GM21381 (cell line): Measurements from ENCODE around the gene CNIH2.

Source experiments
- ATAC-seq: cut with Tn5 transposase; IDR thresholded peaks from one replicate; pipeline ENCODE4 v1.9.1; 2021; ENCODE audit warnings: mild to moderate bottlenecking, moderate library complexity; ENCODE audit not compliant: unreplicated experiment

Gene CNIH2

DNA sequence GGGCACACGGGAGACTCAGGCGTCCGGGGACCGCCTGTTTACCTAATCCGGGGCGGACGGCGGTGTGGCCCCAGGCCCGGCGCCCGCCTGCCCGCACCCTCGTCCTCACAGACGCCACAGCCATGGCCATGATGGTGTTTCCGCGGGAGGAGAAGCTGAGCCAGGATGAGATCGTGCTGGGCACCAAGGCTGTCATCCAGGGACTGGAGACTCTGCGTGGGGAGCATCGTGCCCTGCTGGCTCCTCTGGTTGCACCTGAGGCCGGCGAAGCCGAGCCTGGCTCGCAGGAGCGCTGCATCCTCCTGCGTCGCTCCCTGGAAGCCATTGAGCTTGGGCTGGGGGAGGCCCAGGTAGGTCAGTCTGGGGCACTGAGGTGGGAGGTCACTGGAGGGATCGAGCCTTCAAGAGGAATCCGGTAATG is 19.5 kb upstream of the CNIH2 start:
- no peak for ATAC-seq

DNA sequence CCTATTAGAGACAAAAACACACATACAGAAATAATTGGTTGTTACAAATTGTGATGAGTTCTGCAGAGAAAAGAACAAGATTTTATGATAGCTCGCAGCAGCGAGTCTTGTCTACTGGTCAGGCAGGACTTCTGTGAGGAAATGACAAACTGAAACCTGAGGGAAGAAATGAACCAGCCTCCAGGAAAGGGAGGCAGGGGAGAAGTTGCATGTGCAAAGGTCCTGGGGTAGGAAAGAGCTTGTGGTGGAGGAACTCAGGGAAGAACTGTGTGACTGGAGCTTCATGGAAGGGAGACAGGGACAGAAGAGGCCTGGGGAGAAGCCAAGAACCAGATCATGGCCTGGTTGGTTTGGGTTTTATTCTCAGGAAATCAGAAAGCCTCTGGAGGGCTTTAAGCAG is 18.8 kb upstream of the CNIH2 start:
- no peak for ATAC-seq

DNA sequence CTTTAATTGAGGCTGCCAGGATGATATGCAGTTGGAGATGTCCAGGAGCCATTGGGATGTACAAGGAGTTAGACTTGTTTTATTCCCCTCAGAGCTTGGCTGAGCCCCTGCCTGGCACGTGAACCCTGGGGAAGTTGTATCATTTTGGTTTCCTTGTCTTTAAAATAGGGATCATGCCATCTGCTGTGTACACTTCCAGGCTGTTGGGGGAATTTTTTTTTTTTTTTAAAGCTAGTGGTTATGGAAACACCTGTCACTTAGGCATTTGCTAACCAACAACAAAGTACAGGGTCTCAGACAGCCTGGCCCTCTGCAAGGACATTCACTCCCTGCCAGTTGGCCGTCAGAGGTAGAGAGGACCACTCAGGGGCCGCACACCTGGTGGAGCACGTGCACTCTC is 18.0 kb upstream of the CNIH2 start:
- ATAC-seq: no peak

DNA sequence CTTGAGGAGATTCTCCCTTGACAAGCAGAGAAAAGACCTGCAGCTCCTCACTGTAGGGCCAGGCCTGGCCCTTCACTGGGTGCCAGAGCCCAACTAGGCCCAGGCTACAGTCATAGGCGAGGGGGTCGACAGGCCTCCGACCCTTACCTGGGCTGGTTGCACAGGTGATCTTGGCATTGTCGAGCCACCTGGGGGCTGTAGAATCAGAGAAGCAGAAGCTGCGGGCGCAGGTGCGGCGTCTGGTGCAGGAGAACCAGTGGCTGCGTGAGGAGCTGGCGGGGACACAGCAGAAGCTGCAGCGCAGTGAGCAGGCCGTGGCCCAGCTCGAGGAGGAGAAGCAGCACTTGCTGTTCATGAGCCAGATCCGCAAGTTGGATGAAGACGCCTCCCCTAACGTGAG is 16.4 kb upstream of the CNIH2 start:
- ATAC-seq: no peak

DNA sequence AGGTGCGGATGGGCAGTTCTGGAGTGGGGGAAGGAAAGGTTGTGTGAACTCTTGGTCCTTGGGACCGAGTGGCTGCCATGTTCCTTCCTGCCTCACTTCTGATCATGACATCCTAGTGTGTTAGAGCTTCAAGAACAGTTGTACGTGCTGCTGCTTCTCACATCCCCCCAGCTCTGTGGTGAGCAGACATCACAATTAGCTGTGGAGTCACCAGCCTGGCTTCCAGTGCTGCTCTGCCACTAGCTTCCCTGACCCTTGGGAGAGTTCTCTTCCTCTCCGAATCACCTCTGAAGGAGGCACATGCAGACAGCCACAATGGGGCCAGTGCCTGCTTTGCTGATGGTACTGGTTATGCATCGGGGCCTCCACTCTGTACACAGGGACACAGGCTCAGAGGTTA is 15.8 kb upstream of the CNIH2 start:
- no peak for ATAC-seq

DNA sequence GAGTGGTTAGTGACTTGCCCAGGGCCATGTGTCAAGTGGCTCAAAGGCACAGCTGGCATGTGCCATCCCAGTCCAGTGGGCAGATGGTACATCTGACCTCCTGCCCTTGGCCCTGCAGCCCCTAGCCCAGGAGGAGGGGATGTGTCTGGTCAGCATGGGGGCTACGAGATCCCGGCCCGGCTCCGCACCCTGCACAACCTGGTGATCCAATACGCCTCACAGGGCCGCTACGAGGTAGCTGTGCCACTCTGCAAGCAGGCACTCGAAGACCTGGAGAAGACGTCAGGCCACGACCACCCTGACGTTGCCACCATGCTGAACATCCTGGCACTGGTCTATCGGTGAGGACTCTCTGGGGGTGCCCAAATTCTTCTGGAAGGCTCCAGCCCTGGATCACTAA is 15.3 kb upstream of the CNIH2 start:
- ATAC-seq: no peak

DNA sequence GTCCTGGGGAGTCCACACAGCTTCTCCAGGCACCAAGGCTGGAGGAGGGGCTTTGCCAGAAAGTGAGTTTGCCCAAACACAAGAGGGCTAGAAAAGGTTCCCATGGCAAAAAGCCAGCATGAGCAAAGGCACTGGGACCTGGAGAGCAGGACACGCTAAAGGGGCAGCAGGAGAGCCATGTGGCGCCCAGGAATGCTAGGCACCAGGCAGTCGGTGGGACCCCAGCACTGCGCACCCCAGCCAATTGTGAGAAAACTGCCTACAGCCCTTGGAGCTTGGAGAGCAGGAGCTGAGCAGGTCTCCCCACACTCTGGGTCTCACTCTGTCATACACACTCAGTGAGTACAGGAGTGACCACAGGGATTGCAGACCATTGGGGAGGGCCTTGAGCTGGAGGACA is 14.7 kb upstream of the CNIH2 start:
- no peak for ATAC-seq

DNA sequence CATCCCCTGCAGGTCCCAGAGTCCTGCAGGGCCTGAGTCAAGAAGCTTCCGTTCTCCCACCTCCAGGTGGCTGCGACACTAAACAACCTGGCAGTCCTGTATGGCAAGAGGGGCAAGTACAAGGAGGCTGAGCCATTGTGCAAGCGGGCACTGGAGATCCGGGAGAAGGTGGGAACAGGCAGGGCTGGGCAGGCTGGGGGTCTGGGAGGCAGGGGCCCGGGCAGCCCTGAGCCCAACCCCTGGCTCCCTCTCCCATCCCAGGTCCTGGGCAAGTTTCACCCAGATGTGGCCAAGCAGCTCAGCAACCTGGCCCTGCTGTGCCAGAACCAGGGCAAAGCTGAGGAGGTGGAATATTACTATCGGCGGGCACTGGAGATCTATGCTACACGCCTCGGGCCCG is 14.2 kb upstream of the CNIH2 start:
- no peak for ATAC-seq

DNA sequence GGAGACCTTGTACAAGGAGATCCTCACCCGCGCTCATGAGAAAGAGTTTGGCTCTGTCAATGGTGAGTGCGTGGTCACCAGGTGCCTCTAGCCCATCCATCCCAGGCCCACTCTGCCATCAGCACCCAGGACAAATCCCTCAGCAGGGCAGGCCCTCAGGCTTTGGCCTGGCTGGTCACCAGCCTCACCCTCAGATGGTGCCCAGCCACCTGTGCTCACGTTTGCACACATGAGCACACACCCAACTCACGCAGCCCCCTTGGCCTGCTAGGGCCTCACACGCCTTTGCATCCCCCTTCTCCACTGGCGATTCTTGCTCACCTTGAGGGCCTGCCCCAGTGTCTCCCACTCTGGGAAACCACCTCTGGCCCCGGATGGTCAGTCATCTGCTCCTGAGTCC is 13.6 kb upstream of the CNIH2 start:
- no peak for ATAC-seq

DNA sequence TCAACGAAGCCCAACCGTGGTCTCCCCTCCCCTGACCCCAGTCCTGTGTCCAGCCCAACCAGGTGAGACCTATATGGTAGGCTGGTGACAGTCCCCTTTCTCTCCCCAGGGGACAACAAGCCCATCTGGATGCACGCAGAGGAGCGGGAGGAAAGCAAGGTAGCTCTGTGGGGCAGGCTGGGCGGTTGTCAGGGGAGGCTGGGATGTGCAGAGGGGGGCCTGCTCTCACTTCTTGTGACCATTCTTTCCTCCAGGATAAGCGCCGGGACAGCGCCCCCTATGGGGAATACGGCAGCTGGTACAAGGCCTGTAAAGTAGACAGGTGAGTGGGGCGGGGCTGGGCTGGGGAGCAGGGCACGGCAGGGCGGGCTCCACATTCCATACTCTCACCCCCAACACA is 13.1 kb upstream of the CNIH2 start:
- ATAC-seq: no peak

DNA sequence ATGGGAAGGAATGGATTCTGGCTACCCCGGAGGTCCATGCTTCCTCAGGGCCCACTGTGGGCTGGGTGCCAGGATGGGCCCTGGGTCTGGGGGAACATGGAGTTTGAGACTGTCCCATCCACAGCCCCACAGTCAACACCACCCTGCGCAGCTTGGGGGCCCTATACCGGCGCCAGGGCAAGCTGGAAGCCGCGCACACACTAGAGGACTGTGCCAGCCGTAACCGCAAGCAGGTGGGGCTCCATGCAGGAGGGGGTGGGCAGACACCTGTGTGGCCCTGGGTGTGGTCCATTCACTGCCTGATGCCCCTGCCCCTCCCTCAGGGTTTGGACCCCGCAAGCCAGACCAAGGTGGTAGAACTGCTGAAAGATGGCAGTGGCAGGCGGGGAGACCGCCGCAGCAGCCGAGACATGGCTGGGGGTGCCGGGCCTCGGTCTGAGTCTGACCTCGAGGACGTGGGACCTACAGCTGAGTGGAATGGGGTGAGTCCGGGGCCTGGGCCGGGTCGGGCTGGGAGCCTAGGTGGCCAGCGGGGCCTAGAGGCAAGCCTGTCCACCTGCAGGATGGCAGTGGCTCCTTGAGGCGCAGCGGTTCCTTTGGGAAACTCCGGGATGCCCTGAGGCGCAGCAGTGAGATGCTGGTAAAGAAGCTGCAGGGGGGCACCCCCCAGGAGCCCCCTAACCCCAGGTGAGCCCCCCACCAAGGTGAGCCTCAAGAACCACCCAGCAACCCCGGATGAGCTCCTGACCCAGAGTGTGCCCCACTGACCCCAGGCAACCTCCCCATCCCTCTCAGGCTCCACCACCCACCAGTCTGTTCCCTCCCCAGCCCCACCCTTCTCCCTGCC is 12.2 kb upstream of the CNIH2 start:
- ATAC-seq: no peak

DNA sequence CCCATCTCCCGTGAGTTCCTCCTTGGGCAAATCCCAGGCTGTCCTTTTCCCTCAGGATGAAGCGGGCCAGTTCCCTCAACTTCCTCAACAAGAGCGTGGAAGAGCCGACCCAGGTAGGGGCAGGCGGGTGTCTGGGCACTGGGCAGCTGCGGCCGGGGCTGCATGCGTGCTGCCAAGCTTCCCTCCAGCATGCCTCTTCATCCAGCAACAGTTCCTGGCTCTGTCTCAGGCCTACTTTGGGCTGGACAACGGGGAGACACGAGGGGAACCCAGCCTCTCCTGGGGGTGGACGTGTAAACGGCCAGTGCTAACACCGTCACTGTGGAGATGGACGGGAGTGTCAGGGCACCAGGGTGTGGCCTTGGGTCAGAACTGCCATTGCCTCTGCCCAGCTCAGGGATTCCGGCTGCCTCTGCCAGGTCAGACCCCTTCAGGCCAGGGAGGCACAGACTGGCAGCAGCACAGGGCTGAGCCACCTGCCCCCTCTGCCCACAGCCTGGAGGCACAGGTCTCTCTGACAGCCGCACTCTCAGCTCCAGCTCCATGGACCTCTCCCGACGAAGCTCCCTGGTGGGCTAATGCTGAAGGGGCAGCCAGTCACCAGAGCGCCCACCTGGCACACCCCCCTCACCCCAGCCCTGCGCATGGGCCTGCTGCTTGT is 11.5 kb upstream of the CNIH2 start:
- ATAC-seq: no peak

DNA sequence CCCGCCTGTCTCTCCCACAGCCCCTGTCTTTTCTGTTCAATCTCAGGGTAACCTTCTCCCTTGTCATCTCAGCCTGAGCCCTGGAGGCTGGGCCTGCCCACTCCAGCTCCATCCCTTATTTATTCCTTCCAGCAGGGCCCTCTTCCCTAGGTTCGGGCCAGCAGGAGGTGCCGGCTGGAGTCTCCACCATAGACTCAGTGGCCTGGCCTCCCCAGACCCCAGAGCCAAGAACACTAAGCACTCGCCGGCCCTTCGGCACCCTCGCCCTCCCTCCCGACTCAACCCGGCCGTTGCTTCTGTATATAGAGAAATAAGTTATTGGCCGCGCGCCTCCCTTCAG is 11.0 kb upstream of the CNIH2 start:
- no peak for ATAC-seq

DNA sequence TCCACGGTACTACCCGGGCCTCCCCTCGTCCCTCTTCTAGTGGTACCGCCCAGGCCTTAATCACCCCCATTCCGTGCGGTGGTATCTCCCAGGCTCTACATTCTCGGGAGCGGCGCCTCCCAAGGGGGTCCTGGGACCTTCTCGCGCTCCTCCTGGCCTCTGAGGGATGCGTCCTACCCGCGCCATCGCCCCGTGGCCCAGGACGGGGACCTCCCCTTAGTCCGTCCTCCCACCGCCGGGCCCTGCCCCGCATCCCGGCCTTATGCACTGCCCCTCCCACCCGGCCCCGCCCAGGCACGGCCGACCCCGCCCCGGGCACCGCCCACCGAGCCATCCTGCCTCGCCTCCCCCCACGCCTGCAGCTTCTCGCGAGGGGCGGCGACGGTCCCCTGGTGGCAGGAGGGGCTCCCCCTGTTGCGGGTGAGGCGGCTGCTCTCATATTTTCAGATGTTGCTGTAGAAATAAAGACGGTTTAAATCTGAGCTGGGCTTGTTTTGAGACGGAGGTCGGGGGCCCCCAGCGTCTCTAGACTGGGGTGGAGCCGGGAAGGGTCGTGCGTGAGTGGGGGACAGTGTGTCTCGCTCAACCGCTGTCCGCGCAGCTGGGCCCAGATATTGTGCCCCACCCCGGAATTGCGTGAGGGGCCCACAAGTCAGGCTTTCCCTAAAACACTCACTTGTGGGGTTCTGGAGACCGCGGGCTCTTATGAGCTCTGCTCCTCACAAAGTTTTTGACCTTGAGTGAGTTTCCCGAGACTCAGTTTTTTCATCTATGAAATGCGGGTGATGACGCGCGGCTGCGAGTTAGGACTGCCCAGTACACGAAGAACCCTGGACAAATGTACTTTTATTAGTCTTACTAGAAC is 10.4 kb upstream of the CNIH2 start:
- ATAC-seq: peak; percentile 34

DNA sequence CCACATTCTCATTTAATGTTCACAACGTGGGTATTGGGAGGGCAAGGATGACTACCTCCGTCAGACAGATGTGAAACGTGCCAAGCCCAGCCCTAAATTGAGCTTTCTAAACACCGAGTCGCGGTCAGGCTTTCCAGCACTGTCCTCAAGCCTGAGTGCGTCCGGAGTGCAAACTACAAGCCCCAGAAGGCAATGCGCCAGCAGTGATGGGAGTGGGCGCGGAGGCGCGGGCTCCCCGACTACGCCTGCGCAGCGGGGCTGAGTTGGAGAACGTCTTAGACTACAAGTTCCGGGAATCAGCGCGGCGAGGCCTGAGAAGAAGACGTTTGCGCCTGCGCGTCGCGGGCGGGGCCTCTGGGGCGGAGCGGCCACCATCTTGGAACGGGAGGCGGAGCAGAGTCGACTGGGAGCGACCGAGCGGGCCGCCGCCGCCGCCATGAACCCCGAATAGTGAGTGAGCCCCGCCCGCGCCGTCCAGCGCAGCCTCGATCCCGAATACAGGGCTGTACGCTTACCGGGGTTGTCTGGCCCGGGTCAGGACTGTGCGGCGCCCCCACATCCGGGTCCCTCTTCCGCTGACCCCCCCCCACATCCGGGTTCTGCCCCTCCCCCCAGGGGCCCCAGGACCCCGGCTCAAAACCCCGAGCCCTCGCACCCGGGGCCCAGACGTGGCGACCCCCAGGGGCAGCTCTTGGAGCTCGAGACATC is 9.6 kb upstream of the CNIH2 start, which contains the start of gene RAB1B:
Gene RAB1B (plus strand): TSS at position 396 of the 708 bp plus-strand sequence. CDS start 41 bp downstream, at position 437.
- ATAC-seq: peak; percentile 86

DNA sequence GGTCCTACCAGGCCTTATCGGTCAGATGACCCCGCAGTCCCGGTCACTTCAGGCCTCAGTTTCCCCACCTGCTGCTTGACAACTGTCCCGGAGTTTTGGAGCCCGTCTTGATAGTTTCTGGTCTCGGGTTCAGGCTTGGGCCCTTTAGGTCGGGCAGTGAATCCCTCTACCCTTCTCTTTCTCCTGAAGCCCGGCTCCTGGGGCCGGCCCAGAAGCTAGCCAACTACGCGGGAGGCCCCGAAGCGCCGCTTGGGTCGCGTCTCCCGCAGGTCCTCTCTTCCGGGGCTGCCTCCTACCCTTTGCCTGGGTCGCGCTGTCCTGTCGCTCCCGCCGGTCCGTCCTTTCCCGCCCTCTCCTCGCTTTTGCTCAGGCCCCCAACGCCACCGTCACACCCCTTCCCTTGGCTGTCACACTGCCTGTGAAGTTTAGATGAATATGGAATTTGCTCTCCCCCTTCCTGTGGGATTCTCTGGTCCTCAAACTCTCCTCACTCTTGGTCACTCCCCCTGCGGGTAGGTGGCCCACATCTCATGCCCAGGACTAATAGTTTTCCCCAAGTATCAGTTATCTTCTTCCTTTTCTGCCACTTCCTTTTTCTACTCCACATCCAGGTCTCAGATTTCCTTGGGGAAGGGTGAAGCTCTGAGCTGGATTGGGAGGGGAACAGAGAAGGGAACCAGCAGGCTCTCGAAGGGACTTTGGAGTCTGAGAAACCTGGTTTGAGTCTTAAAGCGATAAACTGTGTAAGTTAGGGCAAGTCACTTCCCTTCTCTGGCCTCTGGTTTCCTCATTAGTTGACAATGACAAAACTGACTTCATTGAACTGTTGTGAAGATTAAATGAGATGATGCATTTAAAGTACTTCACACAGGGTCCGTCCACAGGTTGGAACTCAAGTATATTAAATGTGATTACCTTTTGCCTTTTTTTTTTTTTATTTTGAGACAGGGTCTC is 8.7 kb upstream of the CNIH2 start:
- ATAC-seq: no peak

DNA sequence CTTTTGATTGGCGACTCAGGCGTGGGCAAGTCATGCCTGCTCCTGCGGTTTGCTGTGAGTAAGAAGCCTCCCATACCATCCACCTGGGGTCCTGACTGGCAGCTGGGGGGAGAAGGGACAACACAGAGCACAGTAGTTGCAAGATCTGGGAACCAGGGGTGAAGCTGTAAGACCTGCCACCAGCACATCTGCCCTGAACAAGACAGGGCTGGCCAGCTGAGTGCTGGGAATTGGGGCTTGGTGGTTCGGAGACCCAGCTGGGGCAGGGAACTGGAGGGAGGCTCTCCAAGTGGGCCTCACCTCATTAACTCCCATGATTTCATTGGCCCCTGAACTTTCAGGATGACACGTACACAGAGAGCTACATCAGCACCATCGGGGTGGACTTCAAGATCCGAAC is 6.2 kb upstream of the CNIH2 start:
- no peak for ATAC-seq

DNA sequence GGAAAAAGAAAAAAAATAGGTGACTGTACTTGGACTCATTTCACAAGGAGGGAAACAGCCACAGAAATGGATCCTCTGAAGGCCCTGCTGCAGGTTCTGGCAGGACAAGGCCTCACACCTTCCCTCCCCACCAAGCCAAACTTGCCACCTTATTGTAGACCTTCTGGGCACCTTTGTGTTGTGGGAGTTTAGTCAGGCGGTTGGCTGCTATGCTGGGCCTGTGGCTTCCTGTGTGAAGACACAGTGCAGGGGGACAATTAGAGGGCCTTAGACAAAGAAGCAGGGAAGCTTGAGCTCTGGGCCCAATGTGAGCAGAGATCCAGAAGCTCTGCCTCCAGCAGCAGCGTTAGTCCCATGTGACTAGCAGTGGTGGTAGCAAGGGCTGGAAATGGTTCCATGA is 5.4 kb upstream of the CNIH2 start:
- ATAC-seq: no peak

DNA sequence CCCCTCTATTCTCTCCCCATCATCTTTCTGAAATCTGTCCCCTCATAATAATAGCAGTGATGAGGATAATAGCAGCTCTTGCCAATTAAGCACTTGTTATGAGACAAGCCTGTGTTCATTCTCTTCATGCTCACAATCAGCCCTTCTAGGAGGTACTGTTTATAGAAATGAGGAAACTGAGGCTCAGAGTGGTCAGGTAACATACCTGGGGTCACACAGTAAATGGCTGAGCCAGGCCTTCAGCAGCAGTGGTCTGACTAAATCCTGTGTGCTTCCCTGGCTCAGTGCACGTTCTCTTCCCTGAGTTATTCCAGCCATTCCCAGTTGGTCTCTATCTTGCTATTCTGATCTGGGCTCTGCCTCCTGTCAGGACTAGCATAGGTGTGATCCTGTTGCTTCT is 3.8 kb upstream of the CNIH2 start:
- ATAC-seq: no peak

DNA sequence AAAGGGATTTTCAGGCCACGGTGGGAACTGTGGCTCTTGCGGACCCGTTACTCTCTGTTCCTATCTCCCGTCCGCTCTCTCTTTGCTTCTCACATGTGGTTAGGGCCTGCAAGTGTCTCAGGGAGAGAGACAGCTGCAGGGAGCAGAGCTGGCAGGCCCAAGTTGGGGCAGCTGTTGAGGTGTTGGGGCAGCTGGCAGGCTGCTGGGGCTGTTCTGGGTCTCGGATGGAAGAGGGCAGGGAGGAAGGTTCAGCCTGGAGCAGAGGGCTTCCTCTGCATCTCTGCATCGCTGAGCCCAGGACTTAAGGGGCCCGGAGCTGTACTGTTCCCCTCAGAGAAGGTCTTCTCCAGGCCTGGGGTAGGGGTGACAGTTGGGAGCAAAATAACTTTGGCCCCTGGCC is 2.6 kb upstream of the CNIH2 start:
- ATAC-seq: no peak
